HEK293T (cell line): ENCODE data around the gene GNGT2.

Experiments used
- ARNT ChIP-seq: fragments of 450-650 bp; IDR thresholded peaks from 2 replicates; pipeline ENCODE4 v1.6.1; 2017; ENCODE audit warnings: mild to moderate bottlenecking
- BHLHE40 ChIP-seq: fragments of 450-650 bp; IDR thresholded peaks from 2 replicates; pipeline ENCODE4 v1.6.1; 2016; ENCODE audit warnings: mild to moderate bottlenecking, moderate library complexity, borderline replicate concordance
- CTBP1 ChIP-seq: fragments of 450-650 bp; IDR thresholded peaks from 2 replicates; pipeline ENCODE4 v1.6.1; 2016; ENCODE audit warnings: borderline replicate concordance
- FOXA1 ChIP-seq: fragments of 450-650 bp; IDR thresholded peaks from 2 replicates; pipeline ENCODE4 v1.6.1; 2016; ENCODE audit warnings: mild to moderate bottlenecking
- FOXM1 ChIP-seq: fragments of 450-650 bp; IDR thresholded peaks from 2 replicates; pipeline ENCODE4 v1.6.1; 2017; ENCODE audit warnings: mild to moderate bottlenecking, borderline replicate concordance
- L3MBTL2 ChIP-seq: fragments of 450-650 bp; conservative IDR thresholded peaks from 2 replicates; pipeline ENCODE4 v1.6.1; 2016; ENCODE audit warnings: mild to moderate bottlenecking
- NFRKB ChIP-seq: fragments of 450-650 bp; IDR thresholded peaks from 2 replicates; pipeline ENCODE4 v1.6.1; 2016; ENCODE audit warnings: mild to moderate bottlenecking, moderate library complexity
- SP1 ChIP-seq: fragments of 450-650 bp; IDR thresholded peaks from 2 replicates; pipeline ENCODE4 v1.6.1; 2017
- SUZ12 ChIP-seq: fragments of 450-650 bp; IDR thresholded peaks from 2 replicates; pipeline ENCODE4 v1.6.1; 2016; ENCODE audit warnings: mild to moderate bottlenecking
- TARDBP ChIP-seq: fragments of 450-650 bp; IDR thresholded peaks from 2 replicates; pipeline ENCODE4 v1.6.1; 2016
- ZNF384 ChIP-seq: fragments of 450-650 bp; IDR thresholded peaks from 2 replicates; pipeline ENCODE4 v1.6.1; 2016

DNA sequence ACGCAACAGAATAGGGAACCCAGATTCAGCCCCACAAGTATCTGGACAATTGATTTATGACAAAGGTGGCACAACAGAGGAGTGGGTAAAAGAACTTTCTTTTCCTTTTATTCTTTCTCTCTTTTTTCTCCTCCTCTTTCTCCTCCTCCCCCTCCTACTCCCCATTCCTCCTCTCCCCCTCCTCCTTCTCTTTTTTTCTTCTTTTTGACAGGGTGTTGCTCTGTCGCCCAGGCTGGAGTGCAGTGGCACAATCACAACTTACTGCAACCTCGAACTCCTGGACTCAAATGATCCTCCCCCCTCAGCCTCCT lies 16.1 kb downstream of the GNGT2 start:
- TF ChIP-seq SUZ12 (no peak), FOXM1 (no peak), FOXA1 (no peak), ZNF384 (no peak), BHLHE40 (no peak), NFRKB (no peak), ARNT (no peak), TARDBP (no peak), SP1 (no peak), L3MBTL2 (no peak), CTBP1 (no peak)
